ENCODE data around the gene TRIO. TPM values are rescaled to one million over a fixed set of nuclear protein-coding genes. Genes with fewer than 3 reads are reported as not detected.

TRIO gene
- total and polyA plus RNA-seq, 8 donors, result 84.4 to 151 (median 93.7) TPM

DNA sequence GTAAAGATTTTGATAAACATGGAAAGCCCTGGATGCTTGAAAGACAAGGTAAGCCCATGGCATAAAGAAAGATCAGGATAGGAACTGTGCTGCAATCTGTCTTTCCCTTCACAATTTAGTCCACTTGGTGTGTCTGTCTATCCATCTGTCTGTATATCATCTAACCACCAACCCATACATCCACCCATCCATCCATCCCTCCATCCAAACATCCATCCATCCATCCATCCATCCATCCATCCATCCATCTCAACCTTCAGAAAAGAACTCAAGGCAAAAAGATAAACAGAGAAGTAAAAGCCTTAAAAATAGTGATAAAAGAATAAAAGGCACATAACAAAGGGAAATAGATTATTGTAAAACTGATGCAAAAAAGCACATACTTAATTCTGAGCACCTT, 15.1 kb upstream of the TRIO start:
- Histone ChIP-seq H3K4me3 (no peak overlapping the region), H3K27ac (no peak overlapping the region), H3K4me1 (no peaks in the 10 kb centered on the region), H3K36me3 (no peaks in the 10 kb centered on the region), H3K27me3 (no peaks in the 10 kb centered on the region), H3K9me3 (no peaks in the 10 kb centered on the region)
- TF ChIP-seq, protein P1, sequence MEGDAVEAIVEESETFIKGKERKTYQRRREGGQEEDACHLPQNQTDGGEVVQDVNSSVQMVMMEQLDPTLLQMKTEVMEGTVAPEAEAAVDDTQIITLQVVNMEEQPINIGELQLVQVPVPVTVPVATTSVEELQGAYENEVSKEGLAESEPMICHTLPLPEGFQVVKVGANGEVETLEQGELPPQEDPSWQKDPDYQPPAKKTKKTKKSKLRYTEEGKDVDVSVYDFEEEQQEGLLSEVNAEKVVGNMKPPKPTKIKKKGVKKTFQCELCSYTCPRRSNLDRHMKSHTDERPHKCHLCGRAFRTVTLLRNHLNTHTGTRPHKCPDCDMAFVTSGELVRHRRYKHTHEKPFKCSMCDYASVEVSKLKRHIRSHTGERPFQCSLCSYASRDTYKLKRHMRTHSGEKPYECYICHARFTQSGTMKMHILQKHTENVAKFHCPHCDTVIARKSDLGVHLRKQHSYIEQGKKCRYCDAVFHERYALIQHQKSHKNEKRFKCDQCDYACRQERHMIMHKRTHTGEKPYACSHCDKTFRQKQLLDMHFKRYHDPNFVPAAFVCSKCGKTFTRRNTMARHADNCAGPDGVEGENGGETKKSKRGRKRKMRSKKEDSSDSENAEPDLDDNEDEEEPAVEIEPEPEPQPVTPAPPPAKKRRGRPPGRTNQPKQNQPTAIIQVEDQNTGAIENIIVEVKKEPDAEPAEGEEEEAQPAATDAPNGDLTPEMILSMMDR (IDR thresholded peaks at IDR 0.05), result no peak
- DNase-seq (no peak), ATAC-seq (no peak)
- intact Hi-C loops (cut with DNase I), result no loop called here

DNA sequence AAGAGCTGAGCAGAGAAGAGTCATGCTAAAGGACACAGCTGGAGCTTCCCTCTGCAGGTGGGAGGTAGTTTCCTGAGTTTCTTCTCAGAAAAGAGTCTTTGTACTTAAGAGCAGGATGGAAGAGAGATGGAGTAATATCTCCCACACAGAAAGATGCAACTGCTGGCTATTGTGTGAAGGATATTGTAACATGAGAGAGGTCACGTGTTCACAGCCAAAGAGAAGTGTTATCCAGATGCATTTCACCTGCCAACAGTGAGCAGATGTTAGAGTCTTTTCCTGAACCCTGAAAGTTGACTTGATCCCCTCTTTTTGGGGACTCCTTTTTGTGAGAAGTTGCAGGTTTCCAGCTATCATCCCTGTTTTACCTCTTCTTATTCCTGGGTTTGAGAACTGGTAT, 14.0 kb upstream of the TRIO start:
- ATAC-seq (no peak), DNase-seq (no peak)
- Histone ChIP-seq H3K27me3 (no peaks in the 10 kb centered on the region), H3K4me1 (no peaks in the 10 kb centered on the region), H3K4me3 (no peak overlapping the region), H3K27ac (no peak overlapping the region), H3K36me3 (no peaks in the 10 kb centered on the region), H3K9me3 (no peaks in the 10 kb centered on the region)
- intact Hi-C loops (cut with DNase I), result no loop called here
- TF ChIP-seq, protein P1 (IDR thresholded peaks at IDR 0.05), result no peak

DNA sequence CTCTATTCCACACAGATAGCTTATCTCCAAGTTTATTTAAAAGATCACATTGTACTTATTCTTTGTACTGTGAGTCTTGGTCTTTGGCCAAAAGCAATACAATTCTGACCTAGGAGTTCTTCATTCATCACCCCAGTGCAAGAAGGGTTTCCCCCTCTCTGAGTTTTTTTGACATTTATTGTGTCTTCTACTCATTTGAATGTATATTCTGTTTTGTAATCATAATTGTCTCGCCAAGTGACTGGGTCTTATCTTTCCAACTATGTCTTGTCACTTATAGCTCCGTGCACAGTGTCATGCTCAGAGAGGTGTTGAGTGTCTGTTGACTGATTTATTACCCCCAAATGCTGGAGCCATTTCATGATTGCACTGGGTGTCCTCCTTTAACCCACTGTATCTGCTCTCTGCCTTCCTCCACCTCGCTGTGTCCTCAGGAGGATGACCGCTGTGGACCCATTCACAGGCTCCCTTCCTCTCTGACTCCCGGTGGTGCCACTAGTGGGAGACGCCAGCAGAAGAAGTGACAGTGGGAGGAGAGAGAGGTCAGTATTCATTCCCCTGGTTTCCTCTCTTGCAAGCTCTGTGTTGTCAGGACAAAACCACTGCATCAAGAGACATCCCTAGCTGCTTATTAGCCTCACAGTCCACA, 11.2 kb upstream of the TRIO start:
- intact Hi-C loops (cut with DNase I), result no loop called here
- H3K27me3 ChIP-seq, result no peaks in the 10 kb centered on the region
- no peaks in the 10 kb centered on the region for H3K36me3 ChIP-seq
- no peak overlapping the region for H3K27ac ChIP-seq
- H3K4me3 ChIP-seq, result no peak overlapping the region
- peaks cover 0 to 4% of the 10 kb centered on the region in 2 donors for H3K9me3 ChIP-seq
- ATAC-seq, result no peak
- no peak for DNase-seq
- TF ChIP-seq, protein P1 (IDR thresholded peaks at IDR 0.05), result no peak
- H3K4me1 ChIP-seq, result no peaks in the 10 kb centered on the region

DNA sequence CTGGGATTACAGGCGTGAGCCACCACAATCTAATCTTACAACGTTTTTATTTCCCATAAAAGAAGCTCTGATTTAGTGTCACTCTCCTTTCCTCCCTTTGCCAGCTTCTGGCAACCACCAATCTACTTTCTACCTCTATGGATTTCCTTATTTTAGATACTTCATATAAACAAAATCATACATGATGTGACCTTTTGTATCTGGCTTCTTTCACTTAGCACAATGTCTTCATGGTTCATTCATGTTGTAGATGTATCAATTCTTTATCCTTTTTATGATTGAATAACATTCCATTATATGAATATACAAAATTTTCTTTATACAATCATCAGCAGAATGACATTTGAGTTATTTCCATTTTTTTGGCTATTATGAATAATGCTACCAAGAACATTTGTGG, 9.7 kb upstream of the TRIO start:
- H3K4me3 ChIP-seq, result no peak overlapping the region
- no peaks in the 10 kb centered on the region for H3K4me1 ChIP-seq
- DNase-seq (no peak), ATAC-seq (no peak)
- no peaks in the 10 kb centered on the region for H3K27me3 ChIP-seq
- H3K36me3 ChIP-seq, result no peaks in the 10 kb centered on the region
- intact Hi-C loops (cut with DNase I), result no loop called here
- peaks cover 0 to 4% of the 10 kb centered on the region in 2 donors for H3K9me3 ChIP-seq
- TF ChIP-seq, protein P1 (IDR thresholded peaks at IDR 0.05), result no peak
- no peak overlapping the region for H3K27ac ChIP-seq

DNA sequence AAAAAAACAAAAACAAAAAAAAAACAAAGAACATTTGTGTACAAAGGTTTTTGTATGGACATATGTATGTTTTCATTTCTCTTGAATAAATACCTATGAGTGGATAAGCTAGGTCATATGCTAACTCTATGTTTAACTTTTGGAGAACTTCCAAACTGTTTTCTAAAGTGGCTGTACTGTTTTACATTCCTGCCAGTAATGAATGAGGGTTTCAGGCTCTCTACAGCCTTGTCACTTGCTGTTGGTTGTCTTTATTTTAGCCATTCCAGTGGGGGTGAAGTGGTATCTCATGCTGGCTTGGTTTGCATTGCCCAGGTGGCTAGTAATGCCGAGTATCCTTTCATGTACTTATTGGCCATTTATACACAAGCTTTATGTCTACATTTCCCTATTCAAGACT, 9.1 kb upstream of the TRIO start:
- peak; percentile 85 for ATAC-seq

More for the DNA sequence above, 9.1 kb upstream of the TRIO start:
- no peak for DNase-seq
- Histone ChIP-seq H3K27ac (no peak overlapping the region), H3K27me3 (no peaks in the 10 kb centered on the region), H3K36me3 (no peaks in the 10 kb centered on the region), H3K9me3 (peaks cover 0 to 4% of the 10 kb centered on the region in 2 donors), H3K4me1 (no peaks in the 10 kb centered on the region), H3K4me3 (no peak overlapping the region)
- TF ChIP-seq, protein P1 (IDR thresholded peaks at IDR 0.05), result no peak
- intact Hi-C loops (cut with DNase I), result no loop called here

Measured in left lung (tissue), 10 donors.